GM12874 (cell line): Measurements from ENCODE around the gene TTC8.

ENCODE experiments used
- CTCF ChIP-seq: IDR thresholded peaks from 2 replicates; pipeline ENCODE4 v1.5.1; 2011; ENCODE audit warnings: low read depth, mild to moderate bottlenecking, control low read depth, low read length, moderate library complexity; ENCODE audit not compliant: insufficient read depth

TTC8 gene

GRCh38 chr14:88808359-88808758 is 16.1 kb upstream of the TTC8 start:
- TF ChIP-seq CTCF, result no peak

GRCh38 chr14:88815980-88816379 is 8.5 kb upstream of the TTC8 start:
- no peak for TF ChIP-seq CTCF

GRCh38 chr14:88818018-88818417 is 6.4 kb upstream of the TTC8 start:
- TF ChIP-seq CTCF, result no peak

GRCh38 chr14:88821378-88821777 is 3.1 kb upstream of the TTC8 start:
- no peak for TF ChIP-seq CTCF

GRCh38 chr14:88821888-88822287 is 2.6 kb upstream of the TTC8 start:
- no peak for TF ChIP-seq CTCF

GRCh38 chr14:88823968-88824313 is 510 bp upstream of the TTC8 start:
- no peak for TF ChIP-seq CTCF

GRCh38 chr14:88825078-88825458 is 617 bp downstream of the TTC8 start:
- no peak for TF ChIP-seq CTCF

- TF ChIP-seq CTCF, result no peak
Measured at GRCh38 chr14:88825503-88825902, 1.1 kb downstream of the TTC8 start.
